Activated gamma-delta T cell treated with Interleukin-2 at 50 U/mL for 16 hours (primary cell): Measurements from ENCODE around the gene LRRFIP2.
"Not testable (repeated sequence)": the region's sequence is repeated elsewhere in the genome, so short reads cannot be mapped to it uniquely, and the experiment has no call there.

ENCODE experiments used
- DNase-seq: peaks from one replicate; pipeline ENCODE4 v3.0.0-alpha.2; 2020

The LRRFIP2 gene

GRCh38 chr3:37056826-37057225, 117.6 kb downstream of the LRRFIP2 start:
- DNase-seq = no peak

GRCh38 chr3:37055077-37055476, 119.3 kb downstream of the LRRFIP2 start:
- not testable (repeated sequence) for DNase-seq

- DNase-seq = no peak
These were observed 120.0 kb downstream of the LRRFIP2 start for GRCh38 chr3:37054370-37054769.

- no peak for DNase-seq
These were observed 120.6 kb downstream of the LRRFIP2 start for GRCh38 chr3:37053753-37054152.

GRCh38 chr3:37053337-37053736, 121.0 kb downstream of the LRRFIP2 start:
- no peak for DNase-seq

- no peak for DNase-seq
These were observed 121.5 kb downstream of the LRRFIP2 start for GRCh38 chr3:37052860-37053259.

- no peak for DNase-seq
These were observed 124.1 kb downstream of the LRRFIP2 start for GRCh38 chr3:37050282-37050681.

GRCh38 chr3:37042712-37043111, 131.7 kb downstream of the LRRFIP2 start:
- not testable (repeated sequence) for DNase-seq

GRCh38 chr3:37041546-37042195, 132.7 kb downstream of the LRRFIP2 start:
- no peak for DNase-seq

GRCh38 chr3:37040231-37040630, 134.2 kb downstream of the LRRFIP2 start:
- DNase-seq = no peak

GRCh38 chr3:37039161-37039846, 135.1 kb downstream of the LRRFIP2 start:
- DNase-seq = no peak

- no peak for DNase-seq
These were observed 137.0 kb downstream of the LRRFIP2 start for GRCh38 chr3:37037352-37037751.

- DNase-seq = no peak
These were observed 141.4 kb downstream of the LRRFIP2 start for GRCh38 chr3:37032961-37033360.

- DNase-seq = no peak
These were observed 143.2 kb downstream of the LRRFIP2 start for GRCh38 chr3:37031096-37031682.

GRCh38 chr3:37030588-37030987, 143.8 kb downstream of the LRRFIP2 start:
- no peak for DNase-seq

- DNase-seq = no peak
These were observed 144.7 kb downstream of the LRRFIP2 start for GRCh38 chr3:37029516-37030163.

GRCh38 chr3:37029111-37029510, 145.3 kb downstream of the LRRFIP2 start:
- no peak for DNase-seq

GRCh38 chr3:37028329-37028728, 146.1 kb downstream of the LRRFIP2 start:
- DNase-seq = no peak

- DNase-seq = no peak
These were observed 147.5 kb downstream of the LRRFIP2 start for GRCh38 chr3:37026851-37027250.

- DNase-seq = no peak
These were observed 148.6 kb downstream of the LRRFIP2 start for GRCh38 chr3:37025561-37026335.

GRCh38 chr3:37024820-37025405, 149.5 kb downstream of the LRRFIP2 start:
- DNase-seq = no peak

- DNase-seq = no peak
These were observed 150.3 kb downstream of the LRRFIP2 start for GRCh38 chr3:37024092-37024491.

GRCh38 chr3:37017683-37018082, 156.7 kb downstream of the LRRFIP2 start:
- no peak for DNase-seq
